ELR (cell line): ENCODE measurements around the gene HTR6.
A peak's percentile ranks its signal among the peaks of the same experiment; 100 is the strongest.
"Not testable (repeated sequence)": the region's sequence is repeated elsewhere in the genome, so short reads cannot be mapped to it uniquely, and the experiment has no call there.

Source experiments
- DNase-seq: peaks from one replicate; pipeline ENCODE4 v3.0.0-alpha.2; 2015; ENCODE audit warnings: low read depth

The HTR6 gene

GRCh38 chr1:19664453-19665185 lies at the start of gene HTR6:
Gene HTR6, plus strand, starts transcription at chr1:19664875. Its CDS starts 879 bp downstream, at chr1:19665754.
- DNase-seq: no peak

- no peak for DNase-seq
Observed at GRCh38 chr1:19615438-19615837, 49.2 kb upstream of the HTR6 start.

GRCh38 chr1:19616489-19616888 lies 48.2 kb upstream of the HTR6 start:
- DNase-seq: peak; percentile 61

- DNase-seq: peak; percentile 25
Observed at GRCh38 chr1:19617376-19617775, 47.3 kb upstream of the HTR6 start.

GRCh38 chr1:19618428-19618827 lies 46.2 kb upstream of the HTR6 start:
- DNase-seq: no peak

GRCh38 chr1:19619697-19620384 lies 44.8 kb upstream of the HTR6 start:
- no peak for DNase-seq

GRCh38 chr1:19620786-19621185 lies 43.9 kb upstream of the HTR6 start:
- DNase-seq: no peak

GRCh38 chr1:19621274-19621950 lies 43.3 kb upstream of the HTR6 start:
- no peak for DNase-seq

GRCh38 chr1:19622204-19622603 lies 42.5 kb upstream of the HTR6 start:
- DNase-seq: peak; percentile 50

- DNase-seq: no peak
Observed at GRCh38 chr1:19623523-19623922, 41.2 kb upstream of the HTR6 start.

- DNase-seq: no peak
Observed at GRCh38 chr1:19625291-19625937, 39.3 kb upstream of the HTR6 start.

GRCh38 chr1:19628879-19629278 lies 35.8 kb upstream of the HTR6 start:
- no peak for DNase-seq

- no peak for DNase-seq
Observed at GRCh38 chr1:19629357-19629756, 35.3 kb upstream of the HTR6 start.

GRCh38 chr1:19630192-19630591 lies 34.5 kb upstream of the HTR6 start:
- DNase-seq: not testable (repeated sequence)

GRCh38 chr1:19630720-19631395 lies 33.8 kb upstream of the HTR6 start:
- DNase-seq: no peak

- DNase-seq: no peak
Observed at GRCh38 chr1:19632211-19632610, 32.5 kb upstream of the HTR6 start.

GRCh38 chr1:19633106-19633505 lies 31.6 kb upstream of the HTR6 start:
- DNase-seq: no peak

- DNase-seq: not testable (repeated sequence)
Observed at GRCh38 chr1:19635064-19635463, 29.6 kb upstream of the HTR6 start.

GRCh38 chr1:19635646-19636045 lies 29.0 kb upstream of the HTR6 start:
- no peak for DNase-seq

GRCh38 chr1:19636065-19636464 lies 28.6 kb upstream of the HTR6 start:
- DNase-seq: no peak

- not testable (repeated sequence) for DNase-seq
Observed at GRCh38 chr1:19636749-19637148, 27.9 kb upstream of the HTR6 start.

- DNase-seq: no peak
Observed at GRCh38 chr1:19637606-19638005, 27.1 kb upstream of the HTR6 start.
